HG02642 (cell line): ENCODE data around the gene DCUN1D2.

Source experiments
- ATAC-seq: cut with Tn5 transposase; IDR thresholded peaks from one replicate; pipeline ENCODE4 v1.9.1; 2021; ENCODE audit warnings: mild to moderate bottlenecking; ENCODE audit not compliant: unreplicated experiment, poor library complexity

Gene DCUN1D2

GRCh38 chr13:113413898-113414282 is 76.6 kb downstream of the DCUN1D2 start:
- no peak for ATAC-seq

DNA sequence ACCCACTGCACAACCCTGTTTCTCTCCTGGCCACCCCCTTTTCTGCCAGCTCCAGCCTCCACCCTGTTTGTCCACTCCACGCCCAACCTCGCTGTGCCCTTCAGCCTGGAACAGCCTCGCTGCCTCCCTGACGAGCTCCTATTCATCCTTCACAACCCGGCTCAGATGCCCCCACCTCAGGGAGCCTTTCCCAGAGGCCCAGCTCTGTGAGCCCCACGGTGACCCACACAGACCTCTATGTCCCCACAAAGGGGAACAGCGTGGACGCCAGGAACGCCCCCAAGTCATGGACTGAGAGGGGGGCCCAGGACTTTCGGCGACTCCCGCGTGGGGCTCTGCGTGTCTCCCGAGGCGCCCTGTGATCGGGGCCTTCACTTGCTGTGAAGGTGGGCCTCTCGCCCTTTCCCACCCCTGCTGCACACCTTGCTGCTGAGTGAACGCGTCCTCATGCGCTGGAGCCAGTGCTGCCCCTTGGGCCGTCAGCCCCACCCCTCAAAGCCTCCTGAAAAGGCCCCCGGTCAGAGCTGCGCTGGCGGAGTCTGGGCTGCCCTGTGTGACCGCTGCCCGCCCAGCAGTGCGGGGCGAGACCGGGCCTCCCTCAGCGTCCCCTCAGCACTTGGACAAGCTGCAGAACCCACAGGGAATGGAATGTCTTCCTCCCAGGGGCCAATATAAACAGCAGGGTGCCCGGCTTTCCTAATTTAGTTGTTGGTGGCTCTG is 77.2 kb downstream of the DCUN1D2 start:
- ATAC-seq, result no peak

DNA sequence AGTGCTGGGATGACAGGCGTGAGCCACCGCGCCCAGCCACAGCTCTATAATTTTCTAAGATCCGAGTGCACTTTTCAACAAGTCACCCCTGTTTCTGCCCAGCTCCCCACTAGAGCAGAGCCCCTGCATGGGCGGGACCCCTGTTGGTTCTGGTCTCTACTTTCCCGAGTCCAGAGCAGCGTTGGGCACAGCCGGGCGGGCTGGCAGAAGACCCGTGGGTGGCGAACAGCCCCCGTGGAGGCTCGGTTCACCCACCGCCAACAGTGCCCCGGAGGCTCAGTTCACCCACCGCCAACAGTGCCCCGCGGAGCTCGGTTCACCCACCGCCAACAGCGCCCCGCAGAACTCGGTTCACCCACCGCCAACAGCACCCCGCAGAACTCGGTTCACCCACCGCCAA is 78.1 kb downstream of the DCUN1D2 start:
- ATAC-seq, result no peak

DNA sequence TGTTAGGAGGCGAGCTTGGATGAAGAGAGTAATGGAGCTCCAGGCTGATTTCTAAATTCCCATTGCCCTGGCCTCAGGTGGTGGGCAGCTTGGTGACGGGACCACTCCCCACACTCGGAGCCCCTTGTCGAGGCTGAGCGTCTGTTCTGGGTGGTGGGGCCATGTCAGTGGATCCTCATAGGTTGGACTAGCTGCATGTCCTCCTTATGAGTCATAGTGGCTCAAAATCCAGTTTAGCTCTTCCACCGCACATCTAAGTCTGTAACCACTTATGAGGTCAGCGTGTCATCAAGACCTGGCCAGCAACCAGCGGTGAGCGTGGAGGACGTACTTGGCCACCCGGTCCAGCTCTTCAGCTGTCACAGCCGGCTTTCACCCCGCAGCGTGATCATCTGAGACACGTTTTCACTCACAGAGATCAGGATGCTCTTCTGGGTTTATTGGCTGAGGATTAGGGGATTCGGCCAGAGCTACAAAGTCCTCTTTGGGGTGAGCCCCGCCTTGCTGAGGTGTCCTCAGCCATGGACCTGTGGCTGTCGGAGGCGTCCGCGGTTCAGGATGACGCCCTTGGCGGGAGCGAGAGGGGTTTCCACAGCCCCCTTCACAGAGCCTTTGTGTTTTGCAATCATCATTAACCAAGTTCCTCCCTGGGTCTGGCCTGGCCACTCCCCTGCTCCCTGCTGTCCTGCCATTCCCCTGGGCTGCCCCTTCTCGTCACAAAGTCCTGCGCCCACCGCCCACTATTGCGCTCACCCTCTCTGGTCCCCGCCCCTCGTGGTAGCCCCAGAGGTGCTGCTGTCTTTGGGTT is 79.1 kb downstream of the DCUN1D2 start:
- ATAC-seq, result no peak

DNA sequence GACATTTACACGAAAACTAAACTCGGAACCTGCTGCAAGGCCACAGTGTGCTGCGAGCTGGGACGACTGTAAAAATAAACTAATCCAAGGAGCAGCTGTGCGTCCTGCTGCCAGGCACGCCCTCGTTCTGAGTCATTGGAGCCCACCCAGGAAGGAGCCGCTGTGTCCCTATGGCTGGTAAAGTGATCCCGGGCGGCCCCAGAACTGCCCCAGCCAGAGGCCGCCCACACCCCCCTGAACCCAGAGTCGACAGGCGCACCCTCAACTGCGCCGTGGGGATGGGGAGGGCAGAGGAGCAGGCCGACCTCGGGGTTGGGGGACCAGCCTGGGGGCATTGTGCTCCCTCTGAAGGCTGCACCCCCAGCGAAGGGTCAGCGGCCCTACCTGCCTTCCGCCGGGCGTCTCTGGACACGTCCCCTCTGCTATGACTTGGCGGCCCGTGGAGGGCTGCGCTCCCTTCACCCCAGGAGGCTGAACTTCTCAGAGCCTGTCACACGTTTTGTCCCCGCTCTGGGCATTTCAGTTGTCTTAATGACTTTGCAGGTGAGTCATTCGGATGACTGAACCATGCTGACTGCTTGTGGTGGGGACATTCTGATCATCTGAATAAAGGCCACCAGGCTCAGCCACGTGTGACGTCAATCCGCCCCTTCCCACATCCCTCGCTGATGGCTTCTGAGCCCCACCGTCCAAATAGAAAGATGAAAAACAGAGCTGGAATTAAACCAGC is 79.9 kb downstream of the DCUN1D2 start:
- ATAC-seq, result no peak

GRCh38 chr13:113408562-113408961 is 81.9 kb downstream of the DCUN1D2 start:
- no peak for ATAC-seq

DNA sequence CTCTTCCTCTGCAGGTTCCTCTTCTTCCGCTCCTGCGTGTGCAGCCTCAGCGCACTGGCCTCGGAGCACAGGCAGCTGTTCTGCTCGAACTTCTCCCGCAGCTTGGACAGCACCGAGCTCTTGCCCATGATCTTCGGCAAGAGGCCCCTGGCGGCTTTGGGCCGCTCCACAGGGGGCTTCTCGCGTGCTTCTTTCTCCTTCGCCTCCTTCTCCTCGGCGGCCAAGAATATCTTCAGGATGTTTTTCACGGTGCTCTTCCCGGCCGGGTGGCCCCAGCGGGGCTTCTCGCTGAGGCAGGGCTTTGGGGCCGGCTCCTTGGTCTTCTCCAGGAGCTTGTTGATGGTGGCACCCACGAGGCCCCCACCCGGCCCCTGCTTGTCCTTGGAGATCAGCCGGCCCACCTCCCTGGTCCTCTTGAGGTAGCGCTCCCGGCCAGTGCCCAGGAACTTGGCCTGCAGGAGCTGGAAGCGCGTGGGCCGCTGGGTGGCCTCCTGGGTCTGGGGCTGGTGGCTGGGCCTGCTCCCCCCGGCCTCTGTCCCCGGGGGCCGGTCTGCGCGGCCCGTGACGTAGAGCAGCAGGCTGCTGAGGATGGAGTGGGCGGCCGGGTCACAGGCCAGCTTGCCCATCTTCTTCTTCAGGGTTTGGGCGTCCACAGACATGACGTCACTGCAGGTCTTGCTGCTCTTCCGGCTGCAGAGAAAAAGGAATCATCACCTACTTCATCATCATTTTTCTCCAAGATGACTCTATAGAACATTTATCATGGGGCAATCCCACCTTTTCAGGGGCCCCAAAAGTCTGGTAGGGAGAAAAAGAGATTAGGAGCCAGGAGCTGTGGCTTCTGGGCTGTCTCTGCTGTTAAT is 82.7 kb downstream of the DCUN1D2 start:
- ATAC-seq, result no peak

- no peak for ATAC-seq
These were observed 83.4 kb downstream of the DCUN1D2 start for GRCh38 chr13:113407103-113407530.

DNA sequence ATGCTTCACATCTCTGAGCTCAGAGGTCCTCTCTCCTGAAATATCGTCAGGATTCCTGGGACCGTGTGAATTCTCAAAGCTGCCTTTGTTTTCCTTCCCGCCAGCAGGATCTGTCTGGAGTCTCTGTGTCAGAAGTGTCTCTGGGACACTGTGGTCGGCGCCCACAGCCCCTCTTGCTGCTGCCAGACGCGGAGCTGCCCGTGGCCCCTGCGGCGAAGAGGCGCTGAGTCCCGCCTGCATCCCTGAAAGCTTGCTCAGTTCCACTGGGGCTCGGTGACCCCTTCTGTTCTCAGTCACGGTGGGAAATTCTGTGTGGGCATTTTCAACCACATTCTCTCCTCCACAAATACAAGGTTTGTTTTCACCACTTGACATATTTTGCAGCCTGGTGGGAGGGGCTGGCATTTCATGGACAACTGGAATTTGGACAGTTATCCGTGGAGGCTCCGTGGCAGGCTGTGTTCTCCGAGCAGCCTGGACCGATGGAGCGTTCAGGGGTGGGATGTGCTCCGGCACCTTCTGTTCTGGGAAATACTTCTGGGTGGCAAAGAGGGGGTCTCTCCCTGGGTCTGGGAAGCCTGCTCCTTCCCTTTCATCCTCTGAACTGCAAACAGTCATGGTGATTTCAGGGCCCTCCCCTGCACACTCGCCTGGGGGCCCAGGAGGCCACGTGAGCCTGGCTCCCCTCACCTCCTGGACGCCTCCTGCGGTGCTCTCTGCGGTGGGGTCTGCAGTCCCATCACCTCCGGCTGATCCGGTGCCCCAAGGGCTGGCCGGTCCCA is 84.0 kb downstream of the DCUN1D2 start:
- no peak for ATAC-seq
